GM08714 (cell line): Measurements from ENCODE around the gene HOXC11.

Source experiments
- H3K4me3 ChIP-seq: fragments of 200-500 bp; sonication (Bioruptor generic); 2 replicates; pipeline ENCODE4 v1.5.1; 2014; ENCODE audit warnings: mild to moderate bottlenecking, low read length, inconsistent platforms
- ZNF274 ChIP-seq: IDR thresholded peaks from 2 replicates; pipeline ENCODE4 v1.6.1; 2012; ENCODE audit warnings: mild to moderate bottlenecking, low read depth, low read length

HOXC11 gene

GRCh38 chr12:53950789-53951576 is 21.9 kb upstream of the HOXC11 start:
- TF ChIP-seq ZNF274 = no peak
- H3K4me3 ChIP-seq = no peak overlapping the region

- no peak for TF ChIP-seq ZNF274
- no peak overlapping the region for H3K4me3 ChIP-seq
Measured at GRCh38 chr12:53951577-53952334, 21.2 kb upstream of the HOXC11 start.

- no peak for TF ChIP-seq ZNF274
- no peak overlapping the region for H3K4me3 ChIP-seq
Measured at GRCh38 chr12:53952335-53952694, 20.6 kb upstream of the HOXC11 start.

- no peak overlapping the region for H3K4me3 ChIP-seq
- no peak for TF ChIP-seq ZNF274
Measured at GRCh38 chr12:53952871-53953734, 19.8 kb upstream of the HOXC11 start.

GRCh38 chr12:53953831-53954693 is 18.9 kb upstream of the HOXC11 start:
- no peak overlapping the region for H3K4me3 ChIP-seq
- no peak for TF ChIP-seq ZNF274

GRCh38 chr12:53954694-53955035 is 18.3 kb upstream of the HOXC11 start, which contains the start of gene HOXC12:
Gene HOXC12, plus strand, starts transcription at chr12:53954903. Its CDS starts 27 bp downstream, at chr12:53954930.
- no peak for TF ChIP-seq ZNF274

GRCh38 chr12:53955036-53955775 is 17.7 kb upstream of the HOXC11 start:
- no peak for TF ChIP-seq ZNF274
- H3K4me3 ChIP-seq = no peak overlapping the region

More at GRCh38 chr12:53954694-53955035, 18.3 kb upstream of the HOXC11 start, which contains the start of gene HOXC12:
- no peak within 1 kb of the TSS for H3K4me3 ChIP-seq

- H3K4me3 ChIP-seq = no peak overlapping the region
- TF ChIP-seq ZNF274 = no peak
Measured at GRCh38 chr12:53955776-53956250, 17.1 kb upstream of the HOXC11 start.

- no peak for TF ChIP-seq ZNF274
- H3K4me3 ChIP-seq = no peak overlapping the region
Measured at GRCh38 chr12:53956251-53956887, 16.6 kb upstream of the HOXC11 start.

GRCh38 chr12:53956914-53957536 is 15.9 kb upstream of the HOXC11 start:
- TF ChIP-seq ZNF274 = no peak
- H3K4me3 ChIP-seq = no peak overlapping the region

GRCh38 chr12:53958128-53958527 is 14.8 kb upstream of the HOXC11 start:
- no peak overlapping the region for H3K4me3 ChIP-seq
- no peak for TF ChIP-seq ZNF274

GRCh38 chr12:53959314-53959713 is 13.6 kb upstream of the HOXC11 start:
- no peak overlapping the region for H3K4me3 ChIP-seq
- TF ChIP-seq ZNF274 = no peak
